NCI-H128 (cell line): ENCODE results near the gene CFAP77.

ENCODE experiments used
- DNase-seq: peaks from one replicate; lab custom pipeline; 2025; ENCODE audit not compliant: unreplicated experiment; lab: John Stamatoyannopoulos, UW

Gene CFAP77

DNA sequence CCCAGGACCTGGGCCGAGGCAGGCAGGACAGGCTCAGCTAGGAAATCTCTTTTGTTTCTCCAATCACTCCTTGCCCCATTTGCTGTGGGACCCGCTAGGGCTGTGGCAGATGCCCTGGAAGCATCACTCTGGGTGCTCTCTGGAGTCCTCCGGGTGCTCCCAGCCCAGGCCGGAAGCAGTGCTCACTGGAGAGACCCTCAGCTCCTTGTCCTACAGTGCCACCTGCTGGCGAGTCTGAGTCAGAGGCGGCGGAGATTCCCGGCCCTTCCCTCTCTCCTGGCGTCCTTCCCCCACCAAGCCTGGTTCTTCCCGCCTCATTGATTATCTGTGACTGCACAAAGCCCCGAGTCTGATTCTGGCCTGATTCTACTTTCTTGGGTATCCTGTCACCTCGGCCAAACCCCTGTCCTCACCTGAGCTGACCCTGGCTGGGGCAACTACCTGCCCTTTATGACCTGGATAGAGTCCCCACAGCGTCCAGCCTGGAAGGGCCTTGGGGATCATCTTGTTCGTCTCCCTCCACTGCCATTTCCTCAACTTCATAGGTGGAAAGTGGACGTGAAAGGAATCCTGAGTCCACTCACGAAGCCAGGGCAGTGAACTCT, 165.1 kb downstream of the CFAP77 start:
- DNase-seq: peak; percentile 61

DNA sequence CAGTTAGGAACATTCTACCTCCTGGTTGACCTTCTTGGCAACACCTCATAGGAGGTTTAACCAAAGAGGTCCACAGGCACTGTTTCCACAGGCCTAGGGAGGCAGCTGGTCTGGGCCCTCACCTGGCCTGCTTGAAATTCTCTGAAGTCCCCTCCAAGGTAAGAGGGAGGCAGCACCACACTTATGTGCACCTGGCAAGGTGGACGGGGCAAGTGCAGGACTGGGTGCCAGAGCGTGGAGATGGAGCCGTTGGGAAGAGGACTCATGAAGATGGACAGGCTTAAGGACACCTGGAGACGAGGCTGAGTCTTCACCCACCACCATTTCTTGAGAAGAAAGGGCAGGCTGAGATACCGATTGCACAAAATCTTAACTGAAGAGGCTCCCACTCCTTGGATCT, 165.8 kb downstream of the CFAP77 start:
- DNase-seq: no peak

GRCh38 chr9:132577119-132577518, 167.1 kb downstream of the CFAP77 start:
- no peak for DNase-seq

DNA sequence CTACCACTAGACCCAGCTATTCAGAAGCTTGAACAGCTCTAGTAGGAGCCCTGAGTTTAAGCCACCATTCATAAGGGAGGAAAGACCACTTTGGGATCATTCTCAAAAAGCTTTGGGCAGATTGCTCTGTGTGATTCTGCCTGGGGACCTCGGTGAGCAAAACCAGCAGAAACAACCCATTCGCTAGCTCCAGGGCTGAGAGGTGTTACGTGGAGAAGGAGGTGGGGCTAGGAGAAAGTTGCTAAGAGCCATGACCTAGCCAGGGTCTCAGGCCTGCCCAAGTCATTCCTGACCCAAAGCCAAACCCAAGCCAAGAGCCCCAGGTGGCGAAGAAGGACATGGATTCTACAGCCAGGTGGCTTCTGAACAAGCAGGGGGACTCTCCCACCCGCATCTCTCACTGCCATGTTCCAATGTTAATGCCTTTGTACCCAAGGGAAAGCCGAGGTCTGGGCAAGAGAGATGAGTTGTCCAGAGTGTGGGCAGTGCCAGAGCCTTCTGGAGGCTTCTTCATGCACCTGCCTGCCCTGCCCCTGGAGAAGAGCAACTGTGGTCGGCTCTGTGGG, 168.4 kb downstream of the CFAP77 start:
- DNase-seq: no peak

DNA sequence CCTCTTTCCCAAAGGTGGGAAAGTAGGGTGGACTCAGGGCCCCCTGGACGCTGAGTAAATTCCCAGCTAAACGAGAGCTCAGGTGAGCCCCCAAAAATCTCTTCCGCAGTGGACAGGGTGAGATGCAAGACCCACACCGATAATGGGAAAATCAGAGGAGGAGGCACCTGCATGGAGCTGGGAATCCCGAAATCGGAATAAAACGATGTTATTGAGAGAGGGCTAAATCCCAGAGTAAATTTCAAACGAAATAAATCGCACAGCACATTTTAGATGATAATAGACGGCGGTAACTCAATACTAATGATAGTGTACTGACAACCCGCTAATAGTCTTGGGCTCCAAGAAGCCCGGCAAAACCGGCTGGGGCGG, 169.4 kb downstream of the CFAP77 start:
- no peak for DNase-seq

- DNase-seq: no peak
These were observed 172.3 kb downstream of the CFAP77 start, which contains the start of gene BARHL1 for GRCh38 chr9:132582276-132582785. BARHL1 (plus strand) TSS chr9:132582606; CDS start chr9:132582798, 192 bp downstream.

DNA sequence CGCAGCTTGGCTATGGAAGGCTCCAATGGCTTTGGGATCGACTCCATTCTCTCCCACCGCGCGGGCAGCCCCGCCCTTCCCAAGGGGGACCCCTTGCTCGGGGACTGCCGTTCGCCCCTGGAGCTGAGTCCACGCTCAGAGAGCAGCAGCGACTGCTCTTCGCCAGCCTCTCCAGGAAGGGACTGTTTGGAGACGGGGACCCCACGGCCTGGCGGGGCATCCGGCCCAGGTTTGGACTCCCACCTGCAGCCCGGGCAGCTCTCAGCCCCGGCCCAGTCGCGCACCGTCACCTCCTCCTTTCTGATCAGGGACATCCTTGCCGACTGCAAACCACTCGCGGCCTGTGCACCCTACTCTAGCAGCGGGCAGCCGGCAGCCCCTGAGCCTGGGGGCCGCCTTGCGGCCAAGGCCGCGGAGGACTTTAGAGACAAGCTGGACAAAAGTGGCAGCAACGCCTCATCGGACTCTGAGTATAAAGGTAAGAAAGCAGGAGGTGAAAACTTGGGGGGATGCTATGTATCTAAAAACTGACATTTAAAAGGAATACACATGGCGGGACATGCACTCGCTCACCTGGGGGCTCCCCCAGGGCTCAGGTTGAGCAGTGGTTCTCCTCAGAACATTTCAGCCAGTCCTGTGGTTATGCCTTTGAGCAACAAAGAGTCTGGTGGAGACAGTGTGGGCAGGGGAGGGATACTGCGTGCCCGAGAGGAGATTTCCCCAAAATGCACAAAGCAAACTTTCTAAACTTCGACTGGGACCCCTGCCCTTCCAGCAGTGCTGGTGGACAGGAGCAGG, 173.0 kb downstream of the CFAP77 start:
- no peak for DNase-seq

- DNase-seq: no peak
These were observed 173.7 kb downstream of the CFAP77 start for GRCh38 chr9:132583584-132584304.

GRCh38 chr9:132584601-132585560, 174.9 kb downstream of the CFAP77 start:
- DNase-seq: no peak

GRCh38 chr9:132585954-132586829, 176.2 kb downstream of the CFAP77 start:
- DNase-seq: no peak

- no peak for DNase-seq
These were observed 177.0 kb downstream of the CFAP77 start for GRCh38 chr9:132586830-132587591.

DNA sequence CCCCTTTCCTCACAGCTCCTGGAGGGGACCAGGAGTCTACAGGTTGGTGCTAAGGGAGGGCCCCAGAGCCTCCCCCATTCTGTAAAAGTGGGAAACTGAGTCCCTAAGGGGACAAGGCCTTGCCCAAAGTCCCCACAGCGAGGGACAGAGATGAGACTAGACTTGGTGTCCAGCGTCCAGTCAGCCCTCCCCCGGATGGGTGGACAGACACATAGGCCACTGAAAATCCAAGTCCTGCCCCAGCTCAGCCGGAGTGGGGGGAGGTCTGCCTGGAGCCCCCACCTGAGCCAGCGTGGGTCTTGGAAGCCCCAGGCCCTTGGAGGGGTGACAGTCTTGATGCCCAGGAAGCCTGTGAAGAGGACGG, 177.6 kb downstream of the CFAP77 start:
- no peak for DNase-seq

DNA sequence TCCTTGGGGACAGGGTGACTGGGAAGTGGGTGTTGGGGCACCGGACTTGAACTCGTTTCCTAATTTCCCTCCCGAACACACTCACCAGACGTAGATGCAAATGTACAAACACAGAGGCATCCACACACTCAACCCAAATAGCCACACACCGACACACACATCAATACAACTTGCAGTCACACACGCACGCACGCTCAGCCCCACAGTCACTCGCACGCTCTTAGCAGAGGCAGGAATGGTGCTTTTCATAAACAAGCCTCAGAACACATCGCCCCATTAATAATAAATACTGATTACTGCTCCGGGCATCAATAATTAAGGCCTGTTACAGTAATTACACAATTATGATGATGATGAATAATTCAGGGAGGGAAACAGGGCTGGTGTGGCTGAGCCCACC, 178.1 kb downstream of the CFAP77 start:
- no peak for DNase-seq

DNA sequence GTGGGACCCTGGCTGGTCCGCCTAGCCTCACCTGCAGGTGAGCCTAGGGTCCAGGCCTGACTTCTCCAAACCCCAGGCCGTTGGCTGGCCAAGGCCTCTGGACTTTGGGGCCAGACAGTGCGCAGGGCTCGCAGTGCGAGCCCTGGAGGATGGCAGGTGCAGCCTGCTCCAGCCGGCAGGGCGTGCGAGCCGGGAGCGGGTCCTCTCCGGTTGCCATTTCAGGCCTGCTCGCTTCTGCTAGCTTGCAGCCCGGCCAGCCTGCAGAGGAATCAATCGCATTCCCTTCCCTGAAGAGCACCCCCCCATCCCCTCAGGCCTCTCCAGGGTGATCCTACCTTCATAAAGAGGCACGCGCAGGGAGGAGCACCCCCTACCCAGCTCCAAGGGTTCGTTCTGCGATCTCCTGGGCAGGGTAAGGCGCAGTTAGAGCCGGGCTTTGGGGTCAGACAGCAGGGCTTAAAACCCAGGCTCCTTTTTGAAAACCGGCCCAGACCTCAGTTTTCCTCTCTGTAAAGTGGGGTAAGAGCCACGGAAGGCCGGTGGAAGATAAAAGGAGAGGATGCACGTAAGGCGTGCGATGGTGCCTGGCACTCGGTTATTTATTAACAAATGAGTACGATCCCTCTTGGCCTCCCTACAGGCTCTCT, 178.6 kb downstream of the CFAP77 start:
- no peak for DNase-seq

DNA sequence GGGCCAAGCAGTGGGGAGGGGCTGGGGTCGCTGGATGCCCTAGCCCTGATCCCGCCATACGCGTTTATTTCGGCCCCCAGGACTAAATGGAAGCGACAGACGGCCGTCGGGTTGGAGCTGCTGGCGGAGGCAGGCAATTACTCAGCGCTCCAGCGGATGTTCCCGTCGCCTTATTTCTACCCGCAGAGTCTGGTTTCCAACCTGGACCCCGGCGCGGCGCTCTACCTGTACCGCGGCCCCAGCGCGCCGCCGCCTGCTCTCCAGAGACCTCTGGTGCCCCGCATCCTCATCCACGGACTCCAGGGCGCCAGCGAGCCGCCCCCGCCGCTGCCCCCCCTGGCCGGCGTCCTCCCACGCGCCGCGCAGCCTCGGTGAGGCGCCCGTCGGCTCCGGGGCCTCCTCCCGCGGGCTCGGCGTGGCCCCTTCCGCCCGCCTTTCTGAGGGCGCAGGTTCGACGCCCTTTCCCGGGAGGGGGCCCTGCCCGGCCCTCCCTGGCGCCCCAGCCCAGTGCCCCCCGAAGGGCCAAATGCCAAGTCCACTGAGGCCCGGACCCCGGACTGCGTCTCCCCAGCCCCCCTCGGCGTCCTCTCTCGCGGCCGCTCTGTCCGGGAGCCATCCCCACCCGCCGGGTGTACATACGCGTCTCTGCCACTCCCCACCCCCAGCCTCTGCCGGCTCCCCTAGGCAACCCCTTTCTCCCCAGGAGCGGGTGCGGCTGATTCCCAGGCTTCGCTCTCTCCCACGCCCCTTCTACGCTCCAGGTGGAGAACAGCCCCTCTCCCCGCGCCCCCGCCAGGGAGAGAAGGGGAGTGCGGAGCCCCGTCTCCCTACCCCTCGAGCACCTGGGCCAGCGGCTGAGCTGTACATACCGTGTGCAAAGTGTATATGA, 179.4 kb downstream of the CFAP77 start:
- DNase-seq: no peak

- no peak for DNase-seq
These were observed 180.0 kb downstream of the CFAP77 start for GRCh38 chr9:132590037-132590317.
